ENCODE measurements around the gene KIRREL3.

Gene KIRREL3

DNA sequence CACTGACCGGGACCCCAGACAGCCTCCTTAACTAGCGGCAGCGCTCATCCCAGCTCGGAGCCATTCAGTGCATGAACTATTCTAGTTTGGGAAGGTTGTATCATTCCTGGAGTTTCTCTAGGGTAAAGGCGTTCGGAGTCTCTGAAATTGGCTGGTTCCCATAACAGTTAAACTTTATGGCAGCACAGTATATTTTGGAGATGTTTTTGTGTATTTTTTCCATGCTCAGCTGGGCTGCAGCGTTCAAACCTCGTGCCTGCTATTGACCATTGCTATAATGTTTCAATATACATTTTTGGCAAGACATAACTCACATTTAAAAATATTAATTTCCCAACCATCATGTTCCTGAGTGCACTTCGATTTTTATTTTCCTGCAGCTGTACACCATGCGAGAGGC lies 475.4 kb downstream of the KIRREL3 start:
- H3K36me3 ChIP-seq (ENCODE audit: control insufficient read depth in 1 of 2, insufficient read depth in 2 of 2, low read length in 2 of 2), result no peaks in the 10 kb centered on the region
- peaks cover 3% of the 10 kb centered on the region for H3K27me3 ChIP-seq (ENCODE audit: low read depth, low read length)
- H3K4me1 ChIP-seq (ENCODE audit: control insufficient read depth in 1 of 2, insufficient read depth in 2 of 2, low read length in 2 of 2), result no peaks in the 10 kb centered on the region
- no peak overlapping the region for H3K27ac ChIP-seq (ENCODE audit: low read length)
- H3K9me3 ChIP-seq (ENCODE audit: control insufficient read depth in 1 of 2, low read length in 2 of 2), result no peaks in the 10 kb centered on the region
- no peak overlapping the region for H3K4me3 ChIP-seq (ENCODE audit: low read depth in 1 of 2, low read length in 2 of 2)

DNA sequence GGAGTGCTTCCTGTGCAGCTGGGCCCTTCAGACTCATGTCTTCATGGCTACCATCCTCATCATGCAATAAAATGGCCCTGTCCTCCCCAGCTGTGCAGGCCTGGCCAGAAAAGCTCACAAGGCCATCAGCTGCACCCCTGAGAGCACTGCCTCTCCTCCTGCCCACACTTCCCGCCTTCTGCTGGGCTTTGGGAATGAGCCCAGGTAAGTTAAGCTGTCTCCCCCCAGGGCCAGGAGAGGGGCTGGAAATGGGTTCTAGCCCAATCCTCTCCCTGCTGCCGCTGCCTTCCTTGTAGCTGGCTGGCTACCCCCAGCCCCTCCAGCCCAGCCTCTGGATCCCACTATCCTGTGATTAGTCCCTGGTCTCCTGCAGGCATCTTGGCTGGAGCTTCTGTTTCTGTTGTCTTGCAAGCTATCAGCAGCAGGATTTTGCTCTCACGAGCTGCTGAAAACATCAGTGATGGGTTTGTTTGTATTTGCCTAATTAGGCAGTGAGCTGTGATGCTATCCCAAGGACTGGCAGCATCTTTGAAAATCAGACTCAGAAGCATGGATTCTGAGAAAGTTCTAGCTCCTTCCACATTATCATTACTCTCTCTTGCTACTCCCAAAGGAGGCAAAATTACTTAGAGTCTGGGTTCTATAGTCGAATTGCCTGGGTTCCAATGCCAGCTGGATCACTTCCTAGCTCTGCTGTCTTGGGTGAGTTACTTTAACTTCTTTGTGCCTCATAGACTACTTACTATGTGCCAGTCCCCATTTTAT lies 476.9 kb downstream of the KIRREL3 start:
- Histone ChIP-seq H3K4me1 (ENCODE audit: control insufficient read depth in 1 of 2, insufficient read depth in 2 of 2, low read length in 2 of 2) (no peaks in the 10 kb centered on the region), H3K36me3 (ENCODE audit: control insufficient read depth in 1 of 2, insufficient read depth in 2 of 2, low read length in 2 of 2) (no peaks in the 10 kb centered on the region), H3K27ac (ENCODE audit: low read length) (no peak overlapping the region)

DNA sequence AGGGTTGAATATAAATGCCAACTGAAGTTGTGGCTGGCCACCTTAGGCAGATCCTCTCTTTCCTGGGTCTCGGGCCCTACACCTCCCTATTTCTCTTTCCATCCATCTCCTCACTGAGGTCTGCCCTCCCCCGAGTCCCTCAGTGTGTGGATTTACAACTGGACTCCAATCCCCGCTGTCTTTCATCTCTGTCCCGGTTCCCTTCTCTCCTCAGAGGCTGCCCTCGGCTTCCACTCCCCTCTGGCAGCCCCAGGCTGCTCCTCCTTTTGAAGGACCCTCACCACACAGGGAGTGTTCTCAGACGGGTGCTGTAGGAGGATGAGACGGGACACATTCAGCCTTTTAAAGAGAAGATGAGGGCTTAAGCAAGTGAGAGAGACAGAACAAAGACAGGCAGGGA lies 478.0 kb downstream of the KIRREL3 start:
- Histone ChIP-seq H3K27ac (ENCODE audit: low read length) (no peak overlapping the region), H3K4me1 (ENCODE audit: control insufficient read depth in 1 of 2, insufficient read depth in 2 of 2, low read length in 2 of 2) (no peaks in the 10 kb centered on the region), H3K36me3 (ENCODE audit: control insufficient read depth in 1 of 2, insufficient read depth in 2 of 2, low read length in 2 of 2) (no peaks in the 10 kb centered on the region), H3K9me3 (ENCODE audit: control insufficient read depth in 1 of 2, low read length in 2 of 2) (no peaks in the 10 kb centered on the region), H3K4me3 (ENCODE audit: low read depth in 1 of 2, low read length in 2 of 2) (no peak overlapping the region), H3K27me3 (ENCODE audit: low read depth, low read length) (peaks cover 3% of the 10 kb centered on the region)

More for the DNA sequence above, 476.9 kb downstream of the KIRREL3 start:
- Histone ChIP-seq H3K4me3 (ENCODE audit: low read depth in 1 of 2, low read length in 2 of 2) (no peak overlapping the region), H3K9me3 (ENCODE audit: control insufficient read depth in 1 of 2, low read length in 2 of 2) (no peaks in the 10 kb centered on the region), H3K27me3 (ENCODE audit: low read depth, low read length) (peaks cover 3% of the 10 kb centered on the region)

DNA sequence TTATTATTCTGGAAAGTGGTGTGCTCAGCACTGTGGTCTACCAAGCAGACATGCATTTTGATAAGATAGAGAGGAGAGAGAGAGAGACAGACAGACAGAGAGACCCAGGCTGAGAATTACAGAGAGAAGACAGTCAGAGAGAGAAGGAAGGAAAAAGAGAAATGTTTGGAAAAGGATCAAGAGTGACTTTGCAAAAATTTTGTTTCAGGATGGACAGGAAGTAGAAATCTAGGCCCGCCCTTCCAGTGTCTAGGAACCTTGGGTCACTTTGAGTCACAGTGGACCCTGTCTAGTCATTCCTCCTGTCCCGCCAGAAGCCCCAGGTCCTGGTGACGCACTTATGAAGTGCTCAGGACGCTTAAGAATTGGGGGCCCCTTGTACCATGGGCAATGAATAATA lies 478.4 kb downstream of the KIRREL3 start:
- Histone ChIP-seq H3K27ac (ENCODE audit: low read length) (no peak overlapping the region), H3K27me3 (ENCODE audit: low read depth, low read length) (peaks cover 3% of the 10 kb centered on the region), H3K4me1 (ENCODE audit: control insufficient read depth in 1 of 2, insufficient read depth in 2 of 2, low read length in 2 of 2) (no peaks in the 10 kb centered on the region), H3K36me3 (ENCODE audit: control insufficient read depth in 1 of 2, insufficient read depth in 2 of 2, low read length in 2 of 2) (no peaks in the 10 kb centered on the region), H3K4me3 (ENCODE audit: low read depth in 1 of 2, low read length in 2 of 2) (no peak overlapping the region), H3K9me3 (ENCODE audit: control insufficient read depth in 1 of 2, low read length in 2 of 2) (no peaks in the 10 kb centered on the region)

DNA sequence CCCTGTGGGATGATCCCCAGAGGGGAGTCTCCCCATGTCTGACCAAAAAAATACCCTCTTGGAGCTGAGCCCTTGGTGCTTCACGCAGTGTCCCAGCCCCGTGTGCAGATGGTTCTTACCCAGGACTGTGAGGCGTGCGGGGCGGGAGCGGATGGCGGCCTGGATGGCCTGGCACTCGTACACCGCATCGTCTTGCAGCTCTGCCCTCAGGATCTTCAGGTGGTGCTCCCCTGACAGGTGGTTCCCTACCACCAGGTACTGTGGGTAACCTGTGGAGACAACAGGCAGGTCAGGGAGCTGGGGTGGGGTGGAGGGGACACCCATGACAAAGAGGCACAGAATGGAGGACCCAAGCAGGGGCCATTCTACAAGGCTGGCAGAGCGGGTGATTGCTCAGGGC lies 479.4 kb downstream of the KIRREL3 start:
- Histone ChIP-seq H3K27ac (ENCODE audit: low read length) (no peak overlapping the region), H3K27me3 (ENCODE audit: low read depth, low read length) (no peaks in the 10 kb centered on the region), H3K4me3 (ENCODE audit: low read depth in 1 of 2, low read length in 2 of 2) (no peak overlapping the region), H3K9me3 (ENCODE audit: control insufficient read depth in 1 of 2, low read length in 2 of 2) (no peaks in the 10 kb centered on the region), H3K4me1 (ENCODE audit: control insufficient read depth in 1 of 2, insufficient read depth in 2 of 2, low read length in 2 of 2) (no peaks in the 10 kb centered on the region), H3K36me3 (ENCODE audit: control insufficient read depth in 1 of 2, insufficient read depth in 2 of 2, low read length in 2 of 2) (no peaks in the 10 kb centered on the region)

DNA sequence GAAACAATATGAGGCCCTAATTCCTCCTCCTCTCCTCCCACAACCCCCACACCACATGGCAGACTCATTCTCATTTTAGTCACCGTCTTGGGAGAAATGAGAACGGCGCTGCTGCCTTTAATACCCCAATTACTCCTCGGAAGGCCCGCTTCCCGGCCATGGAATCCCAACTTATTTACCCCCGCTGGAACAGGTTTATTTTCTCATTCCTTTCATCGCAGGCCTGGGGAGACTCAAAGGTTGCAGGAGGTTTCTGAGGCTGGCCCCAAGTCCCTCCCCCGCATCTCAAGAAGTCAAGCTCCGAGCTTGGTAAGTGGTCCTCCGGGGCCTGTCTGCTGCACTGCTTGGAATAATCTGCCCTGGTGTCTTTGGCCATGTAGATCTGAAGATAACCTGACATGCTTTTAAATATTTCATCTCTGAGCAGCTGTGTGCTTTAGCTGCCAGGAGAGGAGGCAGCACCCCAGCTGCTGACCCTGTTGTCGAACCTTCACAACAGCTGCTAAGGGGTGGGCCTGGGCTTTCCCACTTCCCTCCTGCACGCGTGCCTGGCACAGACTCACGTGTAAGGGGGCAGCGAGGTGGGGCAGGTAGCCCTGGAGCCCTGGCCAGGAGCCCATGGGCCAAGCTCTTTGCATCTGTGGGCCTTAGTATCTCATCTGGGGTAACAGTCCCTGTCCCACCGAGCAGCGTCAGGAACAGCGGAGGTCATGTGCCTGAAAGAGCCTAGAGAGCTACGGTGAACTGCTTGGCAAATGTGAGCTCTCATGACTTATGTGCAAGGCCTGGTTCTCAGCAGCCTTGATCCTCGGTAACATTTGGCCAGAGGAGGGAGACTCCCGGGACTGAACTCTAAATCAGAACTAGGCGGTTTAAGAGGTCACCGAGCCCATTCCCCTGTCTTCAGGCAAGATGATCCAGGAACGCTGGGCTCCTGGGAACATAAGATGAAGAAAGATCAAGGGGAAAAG lies 480.5 kb downstream of the KIRREL3 start:
- H3K4me1 ChIP-seq (ENCODE audit: control insufficient read depth in 1 of 2, insufficient read depth in 2 of 2, low read length in 2 of 2), result no peaks in the 10 kb centered on the region
- no peak overlapping the region for H3K27ac ChIP-seq (ENCODE audit: low read length)
- no peak overlapping the region for H3K4me3 ChIP-seq (ENCODE audit: low read depth in 1 of 2, low read length in 2 of 2)
- no peaks in the 10 kb centered on the region for H3K36me3 ChIP-seq (ENCODE audit: control insufficient read depth in 1 of 2, insufficient read depth in 2 of 2, low read length in 2 of 2)
- H3K9me3 ChIP-seq (ENCODE audit: control insufficient read depth in 1 of 2, low read length in 2 of 2), result no peaks in the 10 kb centered on the region
- no peaks in the 10 kb centered on the region for H3K27me3 ChIP-seq (ENCODE audit: low read depth, low read length)

DNA sequence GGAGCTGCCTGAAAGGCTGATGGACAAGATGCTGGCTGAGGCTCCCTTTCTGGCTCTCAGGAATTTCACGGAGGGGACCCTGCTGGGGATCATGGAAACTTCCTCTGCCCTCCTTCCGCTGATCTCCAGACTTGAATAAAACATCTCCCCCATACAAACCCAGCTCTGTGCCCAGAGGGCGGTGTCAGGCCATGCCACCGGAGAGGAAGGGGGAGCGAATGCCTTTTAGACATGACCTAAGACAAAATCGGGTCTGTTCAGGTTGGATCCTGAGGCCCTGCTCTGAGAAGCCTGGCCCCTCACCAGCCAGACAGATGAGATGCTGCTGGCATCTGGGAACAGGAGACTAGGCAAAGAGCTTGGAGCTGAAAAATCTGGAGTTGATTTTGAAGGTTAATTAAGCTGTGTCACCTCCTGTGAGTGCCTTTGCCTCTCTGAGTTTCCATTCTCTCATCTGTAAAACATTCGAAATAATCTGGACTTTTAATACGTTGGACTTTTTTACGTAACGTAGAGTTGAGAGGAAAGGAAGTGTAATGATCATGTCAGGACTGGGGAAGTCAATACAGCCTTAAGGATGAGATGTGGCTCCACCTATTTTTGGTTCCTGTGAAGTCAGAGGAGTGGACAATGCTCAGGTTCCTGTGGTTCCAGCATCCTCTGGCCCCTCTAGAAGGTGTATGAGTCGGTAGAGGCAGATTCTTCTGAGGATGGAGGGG lies 481.4 kb downstream of the KIRREL3 start:
- Histone ChIP-seq H3K27me3 (ENCODE audit: low read depth, low read length) (no peaks in the 10 kb centered on the region), H3K4me1 (ENCODE audit: control insufficient read depth in 1 of 2, insufficient read depth in 2 of 2, low read length in 2 of 2) (no peaks in the 10 kb centered on the region), H3K27ac (ENCODE audit: low read length) (no peak overlapping the region), H3K4me3 (ENCODE audit: low read depth in 1 of 2, low read length in 2 of 2) (no peak overlapping the region), H3K9me3 (ENCODE audit: control insufficient read depth in 1 of 2, low read length in 2 of 2) (no peaks in the 10 kb centered on the region), H3K36me3 (ENCODE audit: control insufficient read depth in 1 of 2, insufficient read depth in 2 of 2, low read length in 2 of 2) (no peaks in the 10 kb centered on the region)

DNA sequence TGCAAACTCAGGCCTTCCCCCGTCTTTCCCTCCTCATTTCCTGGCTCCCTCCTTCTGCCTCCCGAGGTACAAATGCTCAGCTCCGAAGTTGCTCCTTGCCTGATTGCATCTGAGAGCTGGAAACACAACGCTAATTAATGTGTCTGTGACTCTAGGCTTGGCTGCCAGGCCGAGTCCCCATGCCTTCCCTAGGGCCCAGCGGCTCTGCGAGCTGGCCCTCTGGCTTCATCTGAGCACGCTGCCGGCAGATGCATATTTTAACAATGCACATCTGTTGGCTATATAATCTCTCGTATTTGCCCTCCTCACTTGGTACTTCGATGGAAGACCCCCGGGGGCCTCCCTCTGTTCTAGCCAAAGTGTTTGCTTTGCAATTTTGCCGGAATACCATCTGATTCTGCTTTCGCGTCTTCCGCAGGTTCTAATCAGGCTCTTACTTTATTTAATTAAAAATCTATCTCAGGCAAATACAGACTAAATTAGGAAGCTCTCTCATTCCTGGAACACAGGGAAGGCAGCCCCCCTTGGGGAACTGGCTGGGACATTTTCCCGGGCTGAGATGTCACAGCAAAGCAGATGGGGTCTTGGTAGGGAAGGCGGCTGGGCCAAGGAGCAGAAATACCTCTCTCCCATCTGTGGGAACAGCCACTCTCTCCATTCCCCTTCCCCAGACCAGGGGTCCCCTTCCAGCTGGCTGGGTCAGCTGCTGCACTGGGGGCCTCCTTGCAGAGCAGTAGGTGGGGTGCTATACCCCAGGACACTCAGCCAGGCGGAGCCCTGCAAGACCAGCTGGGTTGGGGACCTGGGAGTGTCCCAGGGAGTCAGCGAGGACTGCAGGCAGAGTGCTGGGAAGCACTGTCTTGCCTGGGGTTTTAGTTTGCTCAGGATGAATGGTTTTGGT lies 482.2 kb downstream of the KIRREL3 start:
- H3K27ac ChIP-seq (ENCODE audit: low read length), result no peak overlapping the region
- H3K27me3 ChIP-seq (ENCODE audit: low read depth, low read length), result no peaks in the 10 kb centered on the region
- H3K4me3 ChIP-seq (ENCODE audit: low read depth in 1 of 2, low read length in 2 of 2), result no peak overlapping the region
- no peaks in the 10 kb centered on the region for H3K4me1 ChIP-seq (ENCODE audit: control insufficient read depth in 1 of 2, insufficient read depth in 2 of 2, low read length in 2 of 2)
- no peaks in the 10 kb centered on the region for H3K36me3 ChIP-seq (ENCODE audit: control insufficient read depth in 1 of 2, insufficient read depth in 2 of 2, low read length in 2 of 2)
- H3K9me3 ChIP-seq (ENCODE audit: control insufficient read depth in 1 of 2, low read length in 2 of 2), result no peaks in the 10 kb centered on the region

DNA sequence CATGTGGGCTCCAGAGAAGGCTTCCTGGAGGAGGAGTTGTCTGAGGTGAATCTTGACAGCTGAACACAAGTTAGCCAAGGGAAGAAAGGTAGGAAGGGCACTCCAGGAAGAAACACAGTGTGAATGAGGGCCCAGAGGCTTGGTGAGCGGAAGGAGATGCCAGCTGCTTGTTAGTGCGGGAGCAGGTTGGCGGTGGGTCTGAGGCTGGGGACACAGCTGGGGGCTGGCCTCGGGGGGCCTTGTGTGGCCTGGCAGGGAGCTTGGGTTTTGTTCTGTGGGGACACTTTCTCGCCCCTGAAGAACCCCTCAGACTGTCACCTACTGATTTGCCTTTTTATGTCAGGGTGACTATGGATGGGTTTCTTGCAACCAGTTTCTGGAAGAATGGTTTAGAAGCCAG lies 485.1 kb downstream of the KIRREL3 start:
- Histone ChIP-seq H3K27me3 (ENCODE audit: low read depth, low read length) (no peaks in the 10 kb centered on the region), H3K4me3 (ENCODE audit: low read depth in 1 of 2, low read length in 2 of 2) (no peak overlapping the region), H3K9me3 (ENCODE audit: control insufficient read depth in 1 of 2, low read length in 2 of 2) (no peaks in the 10 kb centered on the region), H3K4me1 (ENCODE audit: control insufficient read depth in 1 of 2, insufficient read depth in 2 of 2, low read length in 2 of 2) (no peaks in the 10 kb centered on the region), H3K36me3 (ENCODE audit: control insufficient read depth in 1 of 2, insufficient read depth in 2 of 2, low read length in 2 of 2) (no peaks in the 10 kb centered on the region), H3K27ac (ENCODE audit: low read length) (no peak overlapping the region)

DNA sequence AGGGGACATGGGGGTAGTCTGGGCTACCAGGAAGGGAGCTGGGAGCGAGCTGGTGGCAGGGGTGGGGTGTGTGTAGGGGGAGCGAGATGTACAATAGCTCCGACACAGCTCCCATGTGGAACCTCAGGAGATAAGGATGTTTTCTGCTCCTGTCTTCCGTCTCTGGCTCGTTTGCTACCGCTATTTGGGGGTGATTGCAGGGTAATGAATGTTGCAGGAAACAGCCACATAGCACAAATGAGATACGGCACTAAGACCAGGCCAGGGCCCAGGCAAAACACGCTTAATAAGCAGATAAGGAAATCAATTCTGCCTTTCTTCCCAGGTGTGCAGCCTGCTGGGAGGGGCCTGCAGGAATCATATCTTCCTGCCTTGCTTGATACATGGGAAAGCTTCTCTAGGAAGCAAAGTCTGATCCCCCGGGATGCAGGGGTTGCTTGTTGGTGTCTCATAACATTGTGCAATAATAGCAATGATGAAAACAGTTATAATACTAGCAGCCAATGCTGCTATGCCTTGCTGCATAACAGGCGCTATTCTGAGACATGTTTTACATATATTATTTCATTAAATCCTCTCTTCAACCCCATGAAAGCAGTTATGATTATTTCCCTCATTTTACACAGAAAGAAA lies 486.4 kb downstream of the KIRREL3 start:
- H3K4me3 ChIP-seq (ENCODE audit: low read depth in 1 of 2, low read length in 2 of 2), result no peak overlapping the region
- no peaks in the 10 kb centered on the region for H3K27me3 ChIP-seq (ENCODE audit: low read depth, low read length)
- no peaks in the 10 kb centered on the region for H3K9me3 ChIP-seq (ENCODE audit: control insufficient read depth in 1 of 2, low read length in 2 of 2)
- no peaks in the 10 kb centered on the region for H3K4me1 ChIP-seq (ENCODE audit: control insufficient read depth in 1 of 2, insufficient read depth in 2 of 2, low read length in 2 of 2)
- H3K27ac ChIP-seq (ENCODE audit: low read length), result no peak overlapping the region
- H3K36me3 ChIP-seq (ENCODE audit: control insufficient read depth in 1 of 2, insufficient read depth in 2 of 2, low read length in 2 of 2), result no peaks in the 10 kb centered on the region

Measured in muscle layer of duodenum (tissue), 2 donors.